GM12875 (cell line): Measurements from ENCODE around the gene COL25A1.
"Not testable (repeated sequence)": the region's sequence is repeated elsewhere in the genome, so short reads cannot be mapped to it uniquely, and the experiment has no call there.

ENCODE experiments used
- H3K4me3 ChIP-seq: one replicate; pipeline ENCODE4 v1.5.1; 2011; ENCODE audit warnings: low read depth, low read length, control low read depth
- TF ChIP-seq, protein P1 (sequence below): IDR thresholded peaks from 2 replicates; pipeline ENCODE4 v1.5.1; 2011; ENCODE audit warnings: low read depth, mild to moderate bottlenecking, control low read depth, inconsistent platforms, low read length, moderate library complexity, borderline replicate concordance; ENCODE audit not compliant: insufficient read depth

COL25A1 gene

DNA sequence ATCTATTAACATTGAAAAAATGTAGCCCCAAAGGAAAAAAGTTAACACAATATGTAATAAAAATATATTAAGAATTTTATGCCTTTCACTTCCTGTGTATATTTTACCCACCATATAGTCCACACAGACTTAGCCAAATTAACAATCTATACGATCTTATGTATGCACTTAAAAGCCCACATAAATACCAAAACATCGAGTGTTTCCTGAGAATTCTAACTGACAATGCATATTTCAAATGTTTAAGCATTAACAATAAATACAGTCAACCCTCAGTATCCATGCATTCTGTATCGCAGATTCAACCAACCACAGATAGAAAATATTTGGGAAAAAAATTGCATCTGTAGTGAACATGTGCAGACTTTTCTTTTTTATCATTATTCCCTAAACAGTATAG lies 226.8 kb downstream of the COL25A1 start:
- TF ChIP-seq, protein P1, sequence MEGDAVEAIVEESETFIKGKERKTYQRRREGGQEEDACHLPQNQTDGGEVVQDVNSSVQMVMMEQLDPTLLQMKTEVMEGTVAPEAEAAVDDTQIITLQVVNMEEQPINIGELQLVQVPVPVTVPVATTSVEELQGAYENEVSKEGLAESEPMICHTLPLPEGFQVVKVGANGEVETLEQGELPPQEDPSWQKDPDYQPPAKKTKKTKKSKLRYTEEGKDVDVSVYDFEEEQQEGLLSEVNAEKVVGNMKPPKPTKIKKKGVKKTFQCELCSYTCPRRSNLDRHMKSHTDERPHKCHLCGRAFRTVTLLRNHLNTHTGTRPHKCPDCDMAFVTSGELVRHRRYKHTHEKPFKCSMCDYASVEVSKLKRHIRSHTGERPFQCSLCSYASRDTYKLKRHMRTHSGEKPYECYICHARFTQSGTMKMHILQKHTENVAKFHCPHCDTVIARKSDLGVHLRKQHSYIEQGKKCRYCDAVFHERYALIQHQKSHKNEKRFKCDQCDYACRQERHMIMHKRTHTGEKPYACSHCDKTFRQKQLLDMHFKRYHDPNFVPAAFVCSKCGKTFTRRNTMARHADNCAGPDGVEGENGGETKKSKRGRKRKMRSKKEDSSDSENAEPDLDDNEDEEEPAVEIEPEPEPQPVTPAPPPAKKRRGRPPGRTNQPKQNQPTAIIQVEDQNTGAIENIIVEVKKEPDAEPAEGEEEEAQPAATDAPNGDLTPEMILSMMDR: no peak
- H3K4me3 ChIP-seq: no peak overlapping the region

DNA sequence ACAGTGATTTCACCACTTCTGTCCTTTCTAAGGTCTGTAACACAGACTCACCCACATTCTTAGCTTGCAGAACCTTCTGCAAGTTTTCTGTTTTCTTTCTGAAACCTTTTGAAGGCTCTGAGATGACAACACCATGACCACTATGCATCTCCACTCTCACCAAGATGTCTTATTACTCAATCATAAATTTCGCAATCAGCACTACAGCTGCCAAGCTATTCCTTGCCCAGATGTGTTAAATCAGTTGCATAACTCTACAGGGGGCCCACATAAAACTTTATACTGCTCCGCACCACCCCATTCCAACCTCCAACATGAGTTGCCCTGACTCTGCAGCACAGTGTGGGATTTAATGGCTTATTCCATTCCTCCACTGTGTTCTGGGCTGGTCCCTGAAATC lies 229.9 kb downstream of the COL25A1 start:
- TF ChIP-seq, protein P1: no peak
- no peak overlapping the region for H3K4me3 ChIP-seq

DNA sequence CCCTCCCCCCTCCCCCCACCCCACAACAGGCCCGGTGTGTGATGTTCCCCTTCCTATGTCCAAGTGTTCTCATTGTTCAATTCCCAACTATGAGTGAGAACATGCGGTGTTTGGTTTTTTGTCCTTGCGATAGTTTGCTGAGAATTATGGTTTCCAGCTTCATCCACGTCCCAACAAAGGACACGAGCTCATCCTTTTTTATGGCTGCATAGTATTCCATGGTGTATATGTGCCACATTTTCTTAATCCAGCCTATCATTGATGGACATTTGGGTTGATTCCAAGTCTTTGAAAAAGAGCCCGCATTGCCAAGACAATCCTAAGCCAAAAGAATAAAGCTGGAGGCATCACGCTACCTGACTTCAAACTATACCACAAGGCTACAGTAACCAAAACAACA lies 231.8 kb downstream of the COL25A1 start:
- H3K4me3 ChIP-seq: not testable (repeated sequence)

DNA sequence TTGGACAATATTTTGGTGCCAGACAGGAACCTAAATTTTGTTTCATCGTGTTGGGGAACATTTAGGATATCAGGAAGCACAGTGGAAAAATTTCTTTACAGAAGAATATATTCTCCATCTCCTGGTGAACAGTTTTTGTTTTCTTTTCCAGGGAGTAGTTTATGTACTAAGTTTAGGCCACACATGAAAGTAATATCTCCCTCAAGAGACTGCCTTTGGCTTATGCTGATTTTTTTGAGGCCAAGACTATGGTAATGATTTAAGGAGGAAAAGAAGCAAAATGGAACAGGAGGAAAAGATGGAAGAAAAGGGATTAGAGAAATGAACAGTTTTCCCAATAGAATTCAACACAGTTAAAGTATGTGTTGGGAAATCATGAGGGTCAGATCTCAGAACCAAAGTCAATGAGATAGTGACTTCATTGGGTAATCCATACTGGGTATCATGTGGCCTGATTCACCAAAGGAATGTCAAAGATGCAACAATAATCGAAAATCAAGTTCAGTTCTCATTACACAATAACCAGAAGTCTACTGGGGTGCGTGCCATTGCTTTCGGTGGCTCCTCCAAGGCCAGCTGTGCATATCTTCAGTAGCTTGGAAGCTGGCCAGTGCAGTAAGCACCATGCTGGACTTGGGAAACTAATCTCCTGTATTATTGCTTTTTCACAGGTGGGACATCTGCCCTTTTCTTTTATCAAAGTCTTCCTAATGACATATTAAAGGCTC lies 234.8 kb downstream of the COL25A1 start:
- H3K4me3 ChIP-seq: no peak overlapping the region
- TF ChIP-seq, protein P1: no peak

DNA sequence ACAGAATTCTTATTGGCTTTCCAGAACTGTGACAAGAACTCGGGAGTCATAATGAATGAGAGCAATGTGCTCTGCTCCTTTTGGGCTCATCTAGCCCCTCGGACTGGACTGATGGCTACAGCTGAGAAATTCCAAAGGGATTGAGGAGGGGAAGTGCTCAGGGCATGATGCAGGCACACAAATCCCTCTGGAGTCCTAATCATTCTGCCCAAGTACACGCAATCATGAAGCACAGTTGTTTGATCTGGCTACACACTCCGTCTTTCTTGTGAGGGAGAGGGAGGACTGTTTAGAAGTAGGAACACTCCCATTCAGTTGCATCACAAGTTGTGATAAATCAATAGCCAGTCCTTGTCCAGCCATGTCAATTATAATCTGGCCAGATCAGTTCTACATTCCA lies 237.5 kb downstream of the COL25A1 start:
- TF ChIP-seq, protein P1: no peak
- H3K4me3 ChIP-seq: no peak overlapping the region

DNA sequence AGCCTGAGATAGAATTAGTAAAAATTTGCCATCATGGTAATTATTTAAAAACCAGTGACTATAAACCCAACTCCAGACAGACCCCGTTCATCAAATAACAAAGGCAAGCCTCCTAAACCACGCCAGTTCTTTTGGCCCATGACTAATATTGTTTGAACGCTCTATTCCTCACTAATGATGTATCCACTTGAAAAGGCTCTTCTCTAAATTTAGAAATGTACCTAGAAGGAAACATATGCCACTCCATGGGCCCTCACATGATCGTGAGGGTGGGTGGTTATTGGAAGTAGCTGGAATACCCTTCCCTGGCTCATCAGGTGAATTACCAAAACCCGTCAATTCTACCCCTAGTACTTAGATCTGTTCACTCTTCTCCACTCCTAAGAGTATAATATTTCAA lies 249.2 kb downstream of the COL25A1 start:
- TF ChIP-seq, protein P1: no peak
- H3K4me3 ChIP-seq: no peak overlapping the region

DNA sequence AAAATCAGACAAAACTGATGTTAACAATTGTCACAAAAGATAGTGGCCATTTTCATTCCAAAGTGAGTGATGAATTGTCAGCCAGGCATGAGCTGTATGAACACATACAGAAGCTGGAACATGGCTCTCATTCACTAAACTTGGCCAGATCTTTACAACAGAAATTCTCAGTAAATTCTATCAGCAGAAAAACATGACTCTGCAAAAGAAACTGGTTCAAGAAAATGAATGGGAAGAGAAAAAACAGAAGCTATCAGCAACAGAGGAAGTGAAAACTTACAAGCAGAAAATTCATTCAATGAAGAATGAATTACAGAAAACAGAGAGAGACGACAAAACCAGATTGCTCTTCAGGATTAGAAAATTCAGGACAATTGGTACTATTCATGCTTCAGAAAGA lies 249.6 kb downstream of the COL25A1 start:
- TF ChIP-seq, protein P1: no peak
- no peak overlapping the region for H3K4me3 ChIP-seq

DNA sequence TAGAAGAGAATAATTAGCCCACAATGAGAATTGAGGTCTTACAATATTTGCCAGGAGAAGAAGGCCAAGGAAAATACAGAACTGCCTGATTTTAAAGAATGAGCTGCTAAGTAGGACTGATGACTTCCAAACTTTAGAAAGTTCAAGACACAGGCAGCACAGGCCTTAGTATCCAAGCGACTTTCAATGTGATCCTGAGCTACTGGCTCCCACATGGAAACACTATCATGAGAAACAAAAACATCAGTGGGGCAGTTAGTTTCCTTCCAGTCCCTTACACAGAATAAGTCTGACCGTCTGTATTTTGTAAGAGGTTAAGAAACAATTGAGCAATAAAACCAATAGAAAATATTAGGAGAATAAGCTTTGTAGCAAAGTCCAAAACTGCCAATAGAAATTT lies 251.4 kb downstream of the COL25A1 start:
- TF ChIP-seq, protein P1: no peak
- H3K4me3 ChIP-seq: no peak overlapping the region
